HG03045 (cell line): Measurements from ENCODE around the gene UBE2Q2.

Experiments used
- ATAC-seq: cut with Tn5 transposase; IDR thresholded peaks from one replicate; pipeline ENCODE4 v1.9.1; 2021; ENCODE audit warnings: mild to moderate bottlenecking, moderate library complexity; ENCODE audit not compliant: unreplicated experiment

UBE2Q2 gene

GRCh38 chr15:75921732-75922703, 78.8 kb downstream of the UBE2Q2 start:
- no peak for ATAC-seq

GRCh38 chr15:75923756-75924155, 80.5 kb downstream of the UBE2Q2 start:
- no peak for ATAC-seq

- no peak for ATAC-seq
Observed at GRCh38 chr15:75924576-75924975, 81.3 kb downstream of the UBE2Q2 start.

GRCh38 chr15:75925440-75925839, 82.2 kb downstream of the UBE2Q2 start:
- no peak for ATAC-seq

- no peak for ATAC-seq
Observed at GRCh38 chr15:75926931-75927330, 83.7 kb downstream of the UBE2Q2 start.

- ATAC-seq: no peak
Observed at GRCh38 chr15:75927601-75928000, 84.4 kb downstream of the UBE2Q2 start.

- no peak for ATAC-seq
Observed at GRCh38 chr15:75928680-75929608, 85.7 kb downstream of the UBE2Q2 start.

GRCh38 chr15:75929799-75930565, 86.7 kb downstream of the UBE2Q2 start:
- no peak for ATAC-seq

GRCh38 chr15:75930866-75931265, 87.6 kb downstream of the UBE2Q2 start:
- ATAC-seq: no peak

GRCh38 chr15:75942464-75942863, 99.2 kb downstream of the UBE2Q2 start:
- no peak for ATAC-seq

- no peak for ATAC-seq
Observed at GRCh38 chr15:75943246-75943645, 100.0 kb downstream of the UBE2Q2 start.

- ATAC-seq: no peak
Observed at GRCh38 chr15:75943713-75944215, 100.5 kb downstream of the UBE2Q2 start.

GRCh38 chr15:75945953-75946352, 102.7 kb downstream of the UBE2Q2 start:
- ATAC-seq: no peak

GRCh38 chr15:75947092-75947491, 103.8 kb downstream of the UBE2Q2 start:
- ATAC-seq: no peak

- ATAC-seq: no peak
Observed at GRCh38 chr15:75948761-75949296, 105.6 kb downstream of the UBE2Q2 start.
